Subcutaneous abdominal adipose tissue (tissue), 5 donors: ENCODE measurements around the gene NFKB1.

Experiments
- H3K27ac ChIP-seq: one replicate; pipeline ENCODE4 v1.7.0; 2013; ENCODE audit warnings: low read depth, mild to moderate bottlenecking, inconsistent platforms, low read length, moderate library complexity
- H3K27me3 ChIP-seq, 5 donors: one replicate each; pipeline ENCODE4 v1.7.0; 2013; ENCODE audit warnings: low read length in 5 of 5, inconsistent platforms in 1 of 5; ENCODE audit not compliant: control insufficient read depth in 5 of 5, insufficient read depth in 4 of 5
- H3K36me3 ChIP-seq, 5 donors: one replicate each; pipeline ENCODE4 v1.7.0; 2013; ENCODE audit warnings: low read length in 5 of 5; ENCODE audit not compliant: control insufficient read depth in 5 of 5, insufficient read depth in 5 of 5
- H3K4me1 ChIP-seq, 5 donors: one replicate each; pipeline ENCODE4 v1.7.0; 2013; ENCODE audit warnings: low read length in 5 of 5, mild to moderate bottlenecking in 3 of 5, moderate library complexity in 1 of 5; ENCODE audit not compliant: control insufficient read depth in 5 of 5, insufficient read depth in 5 of 5
- H3K4me3 ChIP-seq, 5 donors: one replicate each; pipeline ENCODE4 v1.7.0; 2013; ENCODE audit warnings: low read length in 5 of 5, low read depth in 1 of 5
- H3K9ac ChIP-seq, 5 donors: one replicate each; pipeline ENCODE4 v1.7.0; 2013; ENCODE audit warnings: low read length in 5 of 5, mild to moderate bottlenecking in 4 of 5, moderate library complexity in 3 of 5
- H3K9me3 ChIP-seq, 5 donors: one replicate each; pipeline ENCODE4 v1.7.0; 2013; ENCODE audit warnings: low read length in 5 of 5; ENCODE audit not compliant: control insufficient read depth in 5 of 5
- donor health status: healthy.
- donor health status: healthy.
- donor health status: healthy.
- donor health status: healthy.
- donor health status: healthy.

The NFKB1 gene

DNA sequence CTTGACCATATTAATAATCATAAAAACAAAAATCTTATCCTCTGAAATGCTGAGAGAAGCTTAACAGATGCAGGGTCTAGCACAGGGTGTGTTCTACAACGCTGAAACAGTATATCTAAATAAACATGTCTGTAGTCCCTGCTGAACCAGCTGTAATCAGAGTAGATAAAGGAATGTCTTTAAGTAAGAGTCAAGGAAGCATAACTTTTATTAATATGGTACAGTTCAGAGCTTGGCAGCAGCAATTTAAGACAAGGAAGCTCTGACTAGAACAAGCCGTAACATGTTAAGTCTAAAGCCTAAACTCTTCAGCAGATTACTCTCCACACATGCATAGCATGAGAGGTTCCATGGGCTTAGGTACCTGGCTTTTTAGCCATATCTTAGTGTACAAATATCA is 36.1 kb downstream of the NFKB1 start:
- no peaks in the 10 kb centered on the region for H3K4me1 ChIP-seq
- H3K27me3 ChIP-seq = no peaks in the 10 kb centered on the region
- peaks cover 6 to 22% (median 21%) of the 10 kb centered on the region in 5 donors for H3K36me3 ChIP-seq
- no peak overlapping the region for H3K27ac ChIP-seq
- H3K4me3 ChIP-seq = no peak overlapping the region
- no peaks in the 10 kb centered on the region for H3K9me3 ChIP-seq
- H3K9ac ChIP-seq = no peak overlapping the region

DNA sequence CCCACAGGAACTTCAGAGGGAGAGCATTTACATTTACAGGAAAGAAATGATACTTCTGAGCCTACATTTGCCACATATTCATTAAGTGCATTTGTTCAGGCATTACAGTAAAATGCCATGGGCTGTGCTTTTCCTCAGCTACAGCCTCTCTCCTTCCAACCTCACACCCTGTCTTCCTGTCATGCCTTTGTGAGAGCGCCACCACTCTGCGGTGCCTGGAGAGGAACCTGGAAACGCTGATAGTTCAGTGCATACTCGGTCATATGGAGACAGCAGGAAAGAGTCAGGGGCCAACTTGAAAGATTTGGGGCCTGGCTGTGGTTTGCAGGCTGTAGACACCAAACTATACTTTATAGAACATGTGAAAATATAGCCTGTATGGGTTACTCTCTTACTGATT is 40.5 kb downstream of the NFKB1 start:
- Histone ChIP-seq H3K9me3 (no peaks in the 10 kb centered on the region), H3K36me3 (peaks cover 13 to 33% (median 24%) of the 10 kb centered on the region in 5 donors), H3K27me3 (no peaks in the 10 kb centered on the region), H3K4me3 (no peak overlapping the region), H3K27ac (no peak overlapping the region), H3K9ac (no peak overlapping the region), H3K4me1 (no peaks in the 10 kb centered on the region)

DNA sequence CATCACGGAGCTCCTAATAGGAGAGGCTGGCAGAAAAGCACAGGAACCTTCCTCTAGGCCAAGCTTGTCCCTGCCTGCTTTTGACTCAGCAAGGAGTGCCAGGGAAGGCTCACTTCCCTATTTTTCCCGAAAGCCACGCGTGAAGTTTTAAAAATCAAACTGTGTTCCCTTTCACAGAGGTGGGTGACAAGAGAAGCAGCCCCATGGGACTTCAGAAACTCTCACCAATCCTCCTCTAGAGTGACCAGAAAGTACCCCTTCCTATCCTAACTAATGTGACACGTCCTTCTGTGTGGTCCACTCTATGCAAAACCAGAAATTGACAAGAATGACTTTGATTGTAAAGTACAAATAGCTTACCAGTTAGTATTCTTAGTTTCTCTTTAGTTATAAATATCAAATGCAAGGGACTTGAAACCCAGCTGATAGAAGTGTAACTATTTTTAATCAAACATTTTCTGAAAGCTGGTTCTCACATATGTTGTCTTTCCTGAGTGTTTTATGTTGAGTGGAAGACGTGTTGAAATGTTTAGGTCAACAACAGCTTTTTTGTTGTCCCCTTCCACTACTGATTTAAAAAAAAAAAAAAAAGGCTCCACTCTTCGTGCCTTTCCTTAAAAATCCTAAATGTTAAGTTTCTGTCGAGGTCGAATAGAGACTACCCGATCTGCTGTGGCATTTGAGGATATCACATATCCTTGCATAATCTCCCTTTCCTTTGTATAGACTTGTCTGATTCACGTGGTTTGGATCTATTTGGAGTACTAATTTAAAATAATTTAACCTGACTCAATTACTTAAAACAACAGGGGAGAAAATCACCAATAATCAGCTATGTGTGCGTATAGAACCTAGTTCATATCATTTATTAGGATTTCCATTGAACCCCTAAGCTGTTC is 42.1 kb downstream of the NFKB1 start:
- no peaks in the 10 kb centered on the region for H3K9me3 ChIP-seq
- H3K27me3 ChIP-seq = no peaks in the 10 kb centered on the region
- no peak overlapping the region for H3K27ac ChIP-seq
- H3K4me1 ChIP-seq = no peaks in the 10 kb centered on the region
- no peak overlapping the region for H3K4me3 ChIP-seq
- H3K9ac ChIP-seq = no peak overlapping the region
- peaks cover 16 to 37% (median 28%) of the 10 kb centered on the region in 5 donors for H3K36me3 ChIP-seq

DNA sequence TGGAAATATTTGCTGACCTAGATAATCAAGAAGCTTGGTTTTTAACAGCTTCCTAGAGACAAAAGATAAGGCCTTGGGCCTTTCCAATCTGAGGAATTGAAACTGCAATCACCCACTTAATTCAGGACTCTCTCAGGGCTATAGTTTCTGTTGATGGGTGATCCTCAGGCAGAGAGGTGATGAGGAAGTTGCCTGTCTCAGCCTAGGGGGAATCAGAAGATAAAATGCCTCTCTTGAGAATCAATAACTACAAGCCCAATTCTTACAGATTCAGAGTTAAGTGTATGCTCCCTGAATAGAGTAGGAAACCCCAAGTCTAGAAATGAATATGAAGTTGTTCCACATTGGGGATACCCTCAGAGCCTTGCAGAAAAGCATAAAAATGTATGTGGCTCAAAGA is 45.5 kb downstream of the NFKB1 start:
- Histone ChIP-seq H3K9me3 (no peaks in the 10 kb centered on the region), H3K27ac (no peak overlapping the region), H3K4me1 (no peaks in the 10 kb centered on the region), H3K36me3 (peaks cover 15 to 29% (median 20%) of the 10 kb centered on the region in 5 donors), H3K9ac (no peak overlapping the region), H3K4me3 (no peak overlapping the region), H3K27me3 (no peaks in the 10 kb centered on the region)

DNA sequence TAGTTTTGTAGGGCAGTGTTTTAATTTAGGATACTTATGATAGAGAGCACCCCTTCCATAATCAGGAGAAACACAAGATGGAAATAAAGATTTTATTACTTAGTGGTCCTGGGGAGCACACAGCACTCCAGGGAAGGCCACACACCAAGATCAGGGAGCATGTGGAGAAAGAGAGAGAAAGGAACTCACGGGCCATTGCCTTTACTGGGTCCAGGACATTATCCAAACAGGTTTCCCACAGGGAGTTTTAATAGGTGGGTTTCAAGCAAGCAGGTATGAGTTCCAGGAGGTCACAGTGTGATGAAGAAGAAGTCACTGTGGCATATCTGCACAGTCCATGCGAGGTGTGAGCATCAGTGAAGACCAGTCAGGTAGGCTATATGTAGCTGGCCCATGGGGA is 46.8 kb downstream of the NFKB1 start:
- Histone ChIP-seq H3K27ac (no peak overlapping the region), H3K4me1 (peaks cover 0 to 6% (median 0%) of the 10 kb centered on the region in 5 donors), H3K4me3 (no peak overlapping the region), H3K9me3 (no peaks in the 10 kb centered on the region), H3K9ac (no peak overlapping the region), H3K36me3 (peaks cover 13 to 28% (median 22%) of the 10 kb centered on the region in 5 donors), H3K27me3 (no peaks in the 10 kb centered on the region)

DNA sequence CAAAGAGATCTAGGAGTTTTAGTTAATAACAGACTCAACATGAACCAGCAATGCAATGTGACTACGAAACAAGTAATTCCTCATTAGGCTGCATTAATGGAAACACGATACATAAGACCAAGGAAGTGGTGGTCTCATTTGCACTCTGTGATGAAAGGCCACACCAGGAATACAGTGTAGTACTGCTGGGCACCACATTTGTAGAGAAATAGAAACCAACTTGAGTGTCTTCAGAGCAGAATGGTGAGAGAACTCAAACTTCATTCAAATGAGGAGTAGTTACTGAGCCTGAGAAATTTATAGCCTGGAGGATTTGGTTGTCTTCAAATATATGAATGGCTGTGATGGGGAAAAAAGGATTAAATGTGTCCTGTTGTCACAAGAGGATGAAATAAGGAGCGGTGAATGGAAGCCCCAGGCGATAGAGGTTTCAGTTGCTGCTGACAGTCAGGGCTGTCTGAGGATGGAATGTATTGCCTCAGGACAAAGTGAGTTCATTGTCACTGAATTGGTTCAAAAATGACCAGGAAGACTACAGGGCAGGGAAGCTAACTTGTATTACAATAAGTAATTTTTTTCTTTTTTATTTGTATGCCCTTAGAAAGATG is 50.9 kb downstream of the NFKB1 start:
- H3K4me3 ChIP-seq = no peak overlapping the region
- peaks cover 6 to 17% (median 10%) of the 10 kb centered on the region in 5 donors for H3K36me3 ChIP-seq

DNA sequence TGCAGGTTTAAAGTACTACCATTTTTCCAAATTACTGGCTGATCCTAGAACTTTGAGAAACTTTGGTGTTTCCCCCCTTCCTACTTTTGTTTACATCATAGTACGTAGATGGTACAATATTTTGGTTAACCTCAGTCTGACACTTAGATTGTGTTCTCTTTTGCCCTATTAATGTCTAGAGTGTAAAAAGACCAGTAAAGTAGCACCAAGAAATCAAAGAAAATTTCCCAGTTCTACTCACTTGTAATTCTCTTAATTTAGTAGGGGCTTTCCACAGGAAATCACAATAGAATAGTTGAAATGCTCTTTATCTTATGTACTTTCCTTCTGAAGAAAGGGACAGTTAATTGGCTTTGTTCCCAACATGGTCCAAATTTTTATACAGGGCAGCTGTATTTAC is 51.6 kb downstream of the NFKB1 start:
- Histone ChIP-seq H3K9ac (no peak overlapping the region), H3K27me3 (no peaks in the 10 kb centered on the region), H3K36me3 (peaks cover 6 to 17% (median 10%) of the 10 kb centered on the region in 5 donors), H3K9me3 (no peaks in the 10 kb centered on the region), H3K4me1 (peaks cover 0 to 23% (median 8%) of the 10 kb centered on the region in 5 donors), H3K27ac (no peak overlapping the region), H3K4me3 (no peak overlapping the region)

More for the DNA sequence above, 50.9 kb downstream of the NFKB1 start:
- Histone ChIP-seq H3K27me3 (no peaks in the 10 kb centered on the region), H3K9me3 (no peaks in the 10 kb centered on the region), H3K27ac (no peak overlapping the region), H3K4me1 (peaks cover 0 to 17% (median 6%) of the 10 kb centered on the region in 5 donors), H3K9ac (no peak overlapping the region)

DNA sequence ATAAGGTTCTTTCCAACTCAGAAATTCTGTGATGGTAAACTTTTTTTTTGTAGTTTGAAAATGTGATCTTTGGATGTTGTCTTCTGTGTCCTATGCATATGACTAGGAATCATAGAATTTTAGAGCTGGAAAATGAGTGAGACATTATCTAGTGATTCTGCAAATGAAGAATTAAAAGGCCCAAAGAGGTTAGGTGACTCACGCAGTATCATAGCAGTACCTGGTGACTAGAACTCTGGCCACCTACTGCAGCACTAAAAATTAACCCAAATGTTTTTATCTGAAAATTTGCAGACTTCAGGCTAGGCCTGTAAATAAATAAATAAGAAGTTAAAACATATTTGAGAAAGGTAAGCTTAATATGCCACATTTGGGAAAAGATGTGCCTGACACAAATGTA is 52.8 kb downstream of the NFKB1 start:
- Histone ChIP-seq H3K9me3 (no peaks in the 10 kb centered on the region), H3K4me3 (no peak overlapping the region), H3K9ac (no peak overlapping the region), H3K36me3 (peaks cover 0 to 17% (median 3%) of the 10 kb centered on the region in 5 donors), H3K27ac (no peak overlapping the region), H3K4me1 (peaks cover 0 to 23% (median 8%) of the 10 kb centered on the region in 5 donors), H3K27me3 (no peaks in the 10 kb centered on the region)

DNA sequence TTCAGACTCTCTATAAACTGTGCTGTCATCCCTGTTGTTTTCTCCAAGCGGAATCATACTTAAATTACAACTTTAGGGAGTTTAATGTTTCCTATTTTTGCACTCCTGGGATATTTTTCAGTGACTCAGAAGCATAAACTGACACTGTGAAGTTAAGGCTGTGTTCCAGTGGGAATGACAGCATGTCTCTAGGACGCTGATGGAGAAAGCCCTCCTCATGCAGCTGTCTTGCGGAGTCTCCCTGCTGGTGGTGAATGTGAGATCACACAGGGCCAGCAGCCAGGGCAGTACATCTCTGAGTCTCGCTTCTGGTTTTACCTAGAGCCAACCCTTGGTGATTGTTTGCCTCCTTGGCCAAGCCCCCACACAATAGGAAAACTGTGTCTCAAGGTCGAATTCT is 53.3 kb downstream of the NFKB1 start:
- H3K4me1 ChIP-seq = peaks cover 0 to 23% (median 8%) of the 10 kb centered on the region in 5 donors
- no peak overlapping the region for H3K27ac ChIP-seq
- H3K4me3 ChIP-seq = no peak overlapping the region
- no peaks in the 10 kb centered on the region for H3K9me3 ChIP-seq
- peaks cover 0 to 17% (median 3%) of the 10 kb centered on the region in 5 donors for H3K36me3 ChIP-seq
- no peak overlapping the region for H3K9ac ChIP-seq
- H3K27me3 ChIP-seq = no peaks in the 10 kb centered on the region

DNA sequence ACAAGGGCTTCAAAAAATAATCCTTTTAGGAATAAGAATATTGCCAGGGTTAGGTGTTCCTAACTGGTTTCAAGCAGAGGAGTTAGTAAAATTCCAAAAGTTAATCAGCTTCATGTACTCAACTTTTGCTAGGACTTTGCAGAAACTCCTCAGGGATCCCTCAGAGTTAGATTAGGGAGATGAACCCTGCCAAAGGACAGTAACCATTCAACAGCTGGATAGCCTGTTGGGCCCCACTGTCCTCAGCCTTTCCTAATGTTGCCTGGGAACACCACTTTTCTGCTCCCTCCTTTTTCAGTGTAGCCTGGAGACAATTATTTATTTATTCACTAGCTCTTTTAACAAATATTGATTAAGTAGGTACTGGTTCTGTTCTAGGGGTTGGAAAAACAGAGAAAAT is 53.8 kb downstream of the NFKB1 start:
- Histone ChIP-seq H3K36me3 (peaks cover 0 to 17% (median 3%) of the 10 kb centered on the region in 5 donors), H3K9ac (no peak overlapping the region), H3K27ac (no peak overlapping the region), H3K4me1 (peaks cover 0 to 24% (median 9%) of the 10 kb centered on the region in 5 donors), H3K27me3 (no peaks in the 10 kb centered on the region), H3K4me3 (no peak overlapping the region), H3K9me3 (no peaks in the 10 kb centered on the region)
